Endothelial cell of umbilical vein (primary cell): Measurements from ENCODE around the gene SPPL2B. TPM values are rescaled to one million over a fixed set of nuclear protein-coding genes. Genes with fewer than 3 reads are reported as not detected.

Source experiments
- BruUV-seq: library from RNA; stranded (reverse); fragments of 400-500 nt; replicated peaks from 2 replicates; lab custom pipeline; 2021; lab: Mats Ljungman, UMichigan
- CTCF ChIA-PET: fragments of 300-600, 350-600 bp; sonication (Branson Sonifier 250); formaldehyde crosslinking; loops from one replicate; lab custom pipeline; 2021; ENCODE audit warnings: antibody characterized with exemption, inconsistent platforms; lab: Charles Lee
- POLR2A ChIA-PET: fragments of 300-600, 350-600 bp; sonication (Branson Sonifier 250); formaldehyde crosslinking; loops from one replicate; lab custom pipeline; 2021; ENCODE audit warnings: antibody characterized with exemption, inconsistent platforms; lab: Charles Lee
- DNase-seq: peaks from one replicate; pipeline ENCODE4 v3.0.0-alpha.2; 2011; ENCODE audit warnings: low read depth, low spot score
- FAIRE-seq: peaks from 2 replicates; lab custom pipeline; 2011; peaks lifted over from hg19 to GRCh38; lab: Jason Lieb, UNC
- H2AFZ ChIP-seq: 2 replicates; pipeline ENCODE4 v1.6.0; 2012; ENCODE audit warnings: low read depth, low read length, control low read depth, inconsistent platforms
- H3K27ac ChIP-seq: 2 replicates; pipeline ENCODE4 v1.5.1; 2011; ENCODE audit warnings: low read depth, mild to moderate bottlenecking, control low read depth, low read length, moderate library complexity; ENCODE audit not compliant: insufficient read depth
- H3K27me3 ChIP-seq, 2 experiments: 2 replicates each; pipeline versions ENCODE4 v1.6.0 to v1.6.1; 2011; ENCODE audit warnings: low read length in 2 of 2, mixed read lengths in 1 of 2; ENCODE audit not compliant: control insufficient read depth in 2 of 2, insufficient read depth in 2 of 2
- H3K36me3 ChIP-seq, 2 experiments: 2 replicates in 1 of 2; 3 replicates in 1 of 2; pipeline ENCODE4 v1.5.1; 2011; ENCODE audit warnings: low read length in 2 of 2, mild to moderate bottlenecking in 1 of 2, moderate library complexity in 1 of 2; ENCODE audit not compliant: control insufficient read depth in 2 of 2, insufficient read depth in 2 of 2; ENCODE audit errors: extremely low read depth in 1 of 2
- H3K4me1 ChIP-seq: 3 replicates; pipeline ENCODE4 v1.5.1; 2011; ENCODE audit warnings: mild to moderate bottlenecking, low read length; ENCODE audit not compliant: control insufficient read depth, insufficient read depth; ENCODE audit errors: extremely low read depth
- H3K4me2 ChIP-seq: 2 replicates; pipeline ENCODE4 v1.6.1; 2011; ENCODE audit warnings: low read length, control low read depth, mixed read lengths; ENCODE audit not compliant: insufficient read depth
- H3K4me3 ChIP-seq, 3 experiments: fragments of 200-600 bp in 1 of 3; sonication (generic), shearing (Covaris generic) in 1 of 3; replicated peaks in 1 of 3; 2 replicates each; pipeline ENCODE4 v1.5.1; 2011 to 2016; ENCODE audit warnings: control low read depth in 3 of 3, low read length in 3 of 3, mild to moderate bottlenecking in 2 of 3, inconsistent platforms in 1 of 3, low read depth in 1 of 3, moderate library complexity in 1 of 3; ENCODE audit not compliant: insufficient read depth in 1 of 3
- H3K79me2 ChIP-seq: 2 replicates; pipeline ENCODE4 v1.6.0; 2012; ENCODE audit warnings: low read length, inconsistent platforms; ENCODE audit not compliant: control insufficient read depth, insufficient read depth
- H3K9ac ChIP-seq: replicated peaks from 2 replicates; pipeline ENCODE3; 2011; ENCODE audit warnings: low read length, control low read depth; ENCODE audit not compliant: insufficient read depth; ENCODE audit errors: extremely low read depth
- H3K9me1 ChIP-seq: replicated peaks from 3 replicates; pipeline ENCODE4 v1.6.0; 2011; ENCODE audit warnings: mild to moderate bottlenecking, low read length; ENCODE audit not compliant: control insufficient read depth, insufficient read depth; ENCODE audit errors: extremely low read depth
- H3K9me3 ChIP-seq: replicated peaks from 2 replicates; pipeline ENCODE4 v1.5.1; 2012; ENCODE audit warnings: low read length, inconsistent platforms; ENCODE audit not compliant: control insufficient read depth, insufficient read depth
- H4K20me1 ChIP-seq: replicated peaks from 2 replicates; pipeline ENCODE3; 2011; ENCODE audit warnings: mild to moderate bottlenecking, low read length; ENCODE audit not compliant: control insufficient read depth, insufficient read depth; ENCODE audit errors: extremely low read depth
- EZH2 ChIP-seq: IDR thresholded peaks from 2 replicates; pipeline ENCODE4 v1.6.1; 2012; ENCODE audit warnings: borderline replicate concordance, low read depth, mild to moderate bottlenecking, moderate library complexity, low read length, inconsistent platforms; ENCODE audit not compliant: severe bottlenecking
- FOS ChIP-seq: IDR thresholded peaks from 2 replicates; pipeline ENCODE4 v1.6.1; 2011; ENCODE audit warnings: mild to moderate bottlenecking, low read length, moderate library complexity, borderline replicate concordance; ENCODE audit not compliant: insufficient read depth
- GATA2 ChIP-seq: IDR thresholded peaks from 2 replicates; pipeline ENCODE4 v1.7.0; 2011; ENCODE audit warnings: low read depth, mild to moderate bottlenecking, moderate library complexity, mixed read lengths, low read length; ENCODE audit not compliant: insufficient read length, insufficient read depth
- JUN ChIP-seq: IDR thresholded peaks from 2 replicates; pipeline ENCODE4 v1.6.1; 2011; ENCODE audit warnings: borderline replicate concordance, low read depth; ENCODE audit not compliant: insufficient read length, insufficient read depth
- MAX ChIP-seq: IDR thresholded peaks from 2 replicates; pipeline ENCODE4 v1.6.1; 2011; ENCODE audit not compliant: insufficient read depth, insufficient read length
- MYC ChIP-seq: IDR thresholded peaks from one replicate; pipeline ENCODE4 v1.6.1; 2011; ENCODE audit warnings: mild to moderate bottlenecking, low read depth, low read length
- POLR2A ChIP-seq: IDR thresholded peaks from 2 replicates; pipeline ENCODE4 v1.6.1; 2012; ENCODE audit warnings: low read depth, mild to moderate bottlenecking, control low read depth, low read length
- POLR2AphosphoS5 ChIP-seq: IDR thresholded peaks from 2 replicates; pipeline ENCODE4 v1.6.1; 2012; ENCODE audit warnings: low read depth, mild to moderate bottlenecking, control low read depth, low read length, moderate library complexity; ENCODE audit not compliant: insufficient read depth
- dilution Hi-C: fragments of 300-500 bp; cut with MboI; formaldehyde crosslinking; loops from one replicate; pipeline ENCODE4 v1.15.0; 2019; ENCODE audit warnings: low sequenced_read_pairs; ENCODE audit not compliant: extremely low pct_ligation_motif_present
- intact Hi-C: fragments of 100-400 bp; cut with micrococcal nuclease; formaldehyde crosslinking; loops from one replicate; pipeline ENCODE4 v1.10.0; 2022
- polyA plus RNA-seq, 4 experiments: library from polyadenylated mRNA; depleted of rRNA in 3 of 4; stranded (reverse) in 3 of 4; unstranded in 1 of 4; fragments of >200 nt; gene quantifications; 2 replicates each; pipeline versions ENCODE4 v1.2.1 to v1.2.3, GENCODE V29; 2011 to 2012; ENCODE audit warnings: missing spikeins in 1 of 4
- total RNA-seq: library from RNA; stranded (reverse); gene quantifications from 2 replicates; pipeline ENCODE4 v1.2.3, GENCODE V29; 2021
- TF ChIP-seq, protein P1 (sequence below), 2 donors: IDR thresholded peaks; 1 replicate in 1 of 2; 2 replicates in 1 of 2; pipeline ENCODE4 v1.5.1; 2011; ENCODE audit warnings: low read length in 2 of 2, mild to moderate bottlenecking in 2 of 2, moderate library complexity in 2 of 2, control low read depth in 1 of 2, inconsistent platforms in 1 of 2, low read depth in 1 of 2; ENCODE audit not compliant: insufficient read depth in 1 of 2; ENCODE audit errors: extremely low read depth in 1 of 2

The SPPL2B gene
- total and polyA plus RNA-seq, 2 donors (not counting 3 experiments of a cell fraction or from before 2014, with no cell fraction given) = 60.7 to 62.7 TPM

DNA sequence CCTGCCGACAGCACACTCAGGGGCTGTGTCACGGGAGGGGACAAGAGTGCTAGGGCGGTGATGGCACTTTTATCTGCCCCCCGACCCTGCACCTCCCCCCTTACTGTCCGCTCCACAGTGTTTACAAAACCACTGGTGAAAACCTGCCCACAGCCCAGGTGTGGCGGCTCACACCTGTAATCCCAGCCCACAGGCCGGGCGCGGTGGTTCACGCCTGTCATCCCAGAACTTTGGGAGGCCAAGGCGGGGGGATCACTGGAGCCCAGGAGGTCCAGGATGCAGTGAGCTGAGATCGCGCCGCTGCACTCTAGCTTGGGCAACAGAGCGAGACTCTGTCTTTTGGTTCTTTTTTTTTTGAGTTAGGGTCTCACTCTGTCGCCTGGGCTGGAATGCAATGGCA, 32.3 kb upstream of the SPPL2B start:
- no peak for FAIRE-seq
- Histone ChIP-seq H3K27me3 (peaks cover 18 to 30% of the 10 kb centered on the region in 2 experiments), H3K9me1 (no peaks in the 10 kb centered on the region), H3K4me1 (peaks cover 3% of the 10 kb centered on the region), H3K9me3 (no peaks in the 10 kb centered on the region), H3K4me3 (no peak overlapping the region), H3K27ac (no peak overlapping the region), H4K20me1 (no peaks in the 10 kb centered on the region), H3K79me2 (no peaks in the 10 kb centered on the region), H2AFZ (no peak overlapping the region), H3K9ac (no peak overlapping the region), H3K36me3 (no peaks in the 10 kb centered on the region), H3K4me2 (no peak overlapping the region)
- TF ChIP-seq FOS = no peak
- no peak for TF ChIP-seq MYC
- TF ChIP-seq, protein P1, sequence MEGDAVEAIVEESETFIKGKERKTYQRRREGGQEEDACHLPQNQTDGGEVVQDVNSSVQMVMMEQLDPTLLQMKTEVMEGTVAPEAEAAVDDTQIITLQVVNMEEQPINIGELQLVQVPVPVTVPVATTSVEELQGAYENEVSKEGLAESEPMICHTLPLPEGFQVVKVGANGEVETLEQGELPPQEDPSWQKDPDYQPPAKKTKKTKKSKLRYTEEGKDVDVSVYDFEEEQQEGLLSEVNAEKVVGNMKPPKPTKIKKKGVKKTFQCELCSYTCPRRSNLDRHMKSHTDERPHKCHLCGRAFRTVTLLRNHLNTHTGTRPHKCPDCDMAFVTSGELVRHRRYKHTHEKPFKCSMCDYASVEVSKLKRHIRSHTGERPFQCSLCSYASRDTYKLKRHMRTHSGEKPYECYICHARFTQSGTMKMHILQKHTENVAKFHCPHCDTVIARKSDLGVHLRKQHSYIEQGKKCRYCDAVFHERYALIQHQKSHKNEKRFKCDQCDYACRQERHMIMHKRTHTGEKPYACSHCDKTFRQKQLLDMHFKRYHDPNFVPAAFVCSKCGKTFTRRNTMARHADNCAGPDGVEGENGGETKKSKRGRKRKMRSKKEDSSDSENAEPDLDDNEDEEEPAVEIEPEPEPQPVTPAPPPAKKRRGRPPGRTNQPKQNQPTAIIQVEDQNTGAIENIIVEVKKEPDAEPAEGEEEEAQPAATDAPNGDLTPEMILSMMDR (IDR thresholded peaks at IDR 0.05; ENCODE audit: extremely low read depth in 1 of 2, insufficient read depth in 1 of 2, low read depth in 1 of 2, low read length in 2 of 2) = no peak
- TF ChIP-seq POLR2A = no peak
- no peak for TF ChIP-seq EZH2
- no peak for TF ChIP-seq POLR2AphosphoS5
- TF ChIP-seq MAX = no peak
- TF ChIP-seq JUN = no peak
- no peak for TF ChIP-seq GATA2
- dilution Hi-C loops (no loop called here), intact Hi-C loops (no loop called here)
- BruUV-seq = no TSS peak
- ChIA-PET POLR2A (no interaction called here), CTCF (interaction anchor here (2.5 kb wide), 1 partner anchor 8 kb away, joined by 5 read pairs; no protein-coding TSS in a partner anchor)
- no peak for DNase-seq
